Neural crest cell (in vitro differentiated cells): Measurements from ENCODE around the gene ADK. TPM values are rescaled to one million over a fixed set of nuclear protein-coding genes. Genes with fewer than 3 reads are reported as not detected.

Experiments used
- DNase-seq: peaks from one replicate; pipeline ENCODE4 v3.0.0; 2021; ENCODE audit warnings: low read depth, mixed read lengths, low spot score
- H3K27ac Mint-ChIP-seq: one replicate; pipeline ENCODE4 v1.8.0; 2021; ENCODE audit warnings: mild to moderate bottlenecking, mixed read lengths; ENCODE audit not compliant: unreplicated experiment
- H3K27me3 Mint-ChIP-seq: 2 replicates; pipeline ENCODE4 v1.8.0; 2021; ENCODE audit warnings: low read depth, mild to moderate bottlenecking, mixed read lengths
- H3K36me3 Mint-ChIP-seq: 2 replicates; pipeline ENCODE4 v1.8.0; 2021; ENCODE audit warnings: low read depth, mild to moderate bottlenecking, mixed read lengths
- H3K4me1 Mint-ChIP-seq: 2 replicates; pipeline ENCODE4 v1.8.0; 2021; ENCODE audit warnings: mixed read lengths
- H3K4me3 Mint-ChIP-seq: one replicate; pipeline ENCODE4 v1.8.0; 2021; ENCODE audit warnings: mild to moderate bottlenecking, mixed read lengths
- H3K9me3 Mint-ChIP-seq: 2 replicates; pipeline ENCODE4 v1.8.0; 2021; ENCODE audit warnings: mixed read lengths
- CTCF ChIP-seq: fragments of 200-600 bp; sonication (generic); conservative IDR thresholded peaks from 2 replicates; pipeline ENCODE4 v1.5.0; 2021; ENCODE audit warnings: antibody characterized with exemption, mild to moderate bottlenecking
- total RNA-seq: library from RNA; stranded (reverse); gene quantifications from 2 replicates; pipeline ENCODE4 v1.2.1, GENCODE V29; 2021

Gene ADK
- total RNA-seq, 1 donor from 2014 or later: 35.6 TPM

GRCh38 chr10:74262856-74263255 lies 111.8 kb downstream of the ADK start:
- no peak for DNase-seq
- peaks cover 3% of the 10 kb centered on the region for H3K36me3 Mint-ChIP-seq
- peaks cover 5% of the 10 kb centered on the region for H3K4me1 Mint-ChIP-seq
- no peak overlapping the region for H3K4me3 Mint-ChIP-seq
- no peak overlapping the region for H3K27ac Mint-ChIP-seq
- no peaks in the 10 kb centered on the region for H3K9me3 Mint-ChIP-seq
- no peaks in the 10 kb centered on the region for H3K27me3 Mint-ChIP-seq
- TF ChIP-seq CTCF: no peak

GRCh38 chr10:74263996-74264395 lies 113.0 kb downstream of the ADK start:
- Mint-ChIP-seq H3K36me3 (peaks cover 3% of the 10 kb centered on the region), H3K4me1 (peaks cover 5% of the 10 kb centered on the region), H3K4me3 (no peak overlapping the region), H3K9me3 (no peaks in the 10 kb centered on the region), H3K27me3 (no peaks in the 10 kb centered on the region), H3K27ac (no peak overlapping the region)
- no peak for TF ChIP-seq CTCF
- no peak for DNase-seq

GRCh38 chr10:74272288-74272687 lies 121.3 kb downstream of the ADK start:
- Mint-ChIP-seq H3K4me3 (no peak overlapping the region), H3K9me3 (no peaks in the 10 kb centered on the region), H3K27me3 (no peaks in the 10 kb centered on the region), H3K36me3 (no peaks in the 10 kb centered on the region), H3K4me1 (no peaks in the 10 kb centered on the region), H3K27ac (peak overlapping the region; percentile 40)
- no peak for DNase-seq
- no peak for TF ChIP-seq CTCF

GRCh38 chr10:74275755-74276290 lies 124.8 kb downstream of the ADK start:
- no peak overlapping the region for H3K27ac Mint-ChIP-seq
- no peaks in the 10 kb centered on the region for H3K9me3 Mint-ChIP-seq
- no peak for DNase-seq
- no peaks in the 10 kb centered on the region for H3K27me3 Mint-ChIP-seq
- TF ChIP-seq CTCF: no peak
- H3K36me3 Mint-ChIP-seq: no peaks in the 10 kb centered on the region
- H3K4me1 Mint-ChIP-seq: no peaks in the 10 kb centered on the region
- H3K4me3 Mint-ChIP-seq: no peak overlapping the region

- no peaks in the 10 kb centered on the region for H3K9me3 Mint-ChIP-seq
- H3K4me1 Mint-ChIP-seq: no peaks in the 10 kb centered on the region
- H3K27ac Mint-ChIP-seq: no peak overlapping the region
- TF ChIP-seq CTCF: no peak
- no peak for DNase-seq
- no peak overlapping the region for H3K4me3 Mint-ChIP-seq
- H3K36me3 Mint-ChIP-seq: no peaks in the 10 kb centered on the region
- no peaks in the 10 kb centered on the region for H3K27me3 Mint-ChIP-seq
Measured at GRCh38 chr10:74276416-74276815, 125.4 kb downstream of the ADK start.
